Transverse colon (tissue), 3 donors: ENCODE measurements around the gene TMTC2.

Experiments
- POLR2A ChIP-seq: fragments of 450-650 bp; IDR thresholded peaks from one replicate; pipeline ENCODE4 v1.6.1; 2016; ENCODE audit warnings: antibody characterized with exemption, mild to moderate bottlenecking, moderate library complexity
- TF ChIP-seq, protein P1 (sequence below), 5 experiments: fragments of 200-600 bp in 3 of 5; fragments of 450-650 bp in 2 of 5; sonication (generic) in 3 of 5; IDR thresholded peaks; 1 replicate in 2 of 5; 2 replicates in 3 of 5; pipeline ENCODE4 v1.5.1; 2016 to 2017; ENCODE audit warnings: antibody characterized with exemption in 5 of 5, inconsistent platforms in 3 of 5, mild to moderate bottlenecking in 2 of 5, moderate library complexity in 1 of 5

DNA sequence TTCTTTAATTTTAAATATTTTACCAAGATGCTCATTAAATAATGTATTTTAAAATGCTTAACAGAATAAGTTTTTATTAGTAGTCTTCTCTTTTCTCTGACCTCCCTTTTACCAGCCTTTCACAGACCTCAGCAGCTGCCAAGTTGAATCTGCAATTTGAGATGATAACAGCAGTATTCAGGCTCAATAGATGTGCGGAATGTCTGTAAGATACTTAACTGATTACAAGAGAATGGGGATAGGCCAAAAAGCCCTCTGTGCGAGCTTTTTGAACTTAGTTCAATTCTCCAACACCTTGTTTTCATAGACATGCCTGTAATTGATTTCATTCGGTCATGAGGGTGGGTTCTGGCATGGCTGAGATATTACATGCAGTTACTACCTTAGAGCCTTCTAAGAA is 277.2 kb downstream of the TMTC2 start:
- TF ChIP-seq, protein P1, sequence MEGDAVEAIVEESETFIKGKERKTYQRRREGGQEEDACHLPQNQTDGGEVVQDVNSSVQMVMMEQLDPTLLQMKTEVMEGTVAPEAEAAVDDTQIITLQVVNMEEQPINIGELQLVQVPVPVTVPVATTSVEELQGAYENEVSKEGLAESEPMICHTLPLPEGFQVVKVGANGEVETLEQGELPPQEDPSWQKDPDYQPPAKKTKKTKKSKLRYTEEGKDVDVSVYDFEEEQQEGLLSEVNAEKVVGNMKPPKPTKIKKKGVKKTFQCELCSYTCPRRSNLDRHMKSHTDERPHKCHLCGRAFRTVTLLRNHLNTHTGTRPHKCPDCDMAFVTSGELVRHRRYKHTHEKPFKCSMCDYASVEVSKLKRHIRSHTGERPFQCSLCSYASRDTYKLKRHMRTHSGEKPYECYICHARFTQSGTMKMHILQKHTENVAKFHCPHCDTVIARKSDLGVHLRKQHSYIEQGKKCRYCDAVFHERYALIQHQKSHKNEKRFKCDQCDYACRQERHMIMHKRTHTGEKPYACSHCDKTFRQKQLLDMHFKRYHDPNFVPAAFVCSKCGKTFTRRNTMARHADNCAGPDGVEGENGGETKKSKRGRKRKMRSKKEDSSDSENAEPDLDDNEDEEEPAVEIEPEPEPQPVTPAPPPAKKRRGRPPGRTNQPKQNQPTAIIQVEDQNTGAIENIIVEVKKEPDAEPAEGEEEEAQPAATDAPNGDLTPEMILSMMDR (IDR thresholded peaks at IDR 0.05) = no peak
- TF ChIP-seq POLR2A = no peak
